NT2/D1 (cell line): Measurements from ENCODE around the gene FBRSL1.
A peak's percentile ranks its signal among the peaks of the same experiment; 100 is the strongest.

Experiments used
- DNase-seq: peaks from one replicate; pipeline ENCODE4 v3.0.0-alpha.2; 2011; ENCODE audit warnings: low read depth, low spot score
- H3K27me3 ChIP-seq: 2 replicates; pipeline ENCODE4 v1.6.0; 2011; ENCODE audit warnings: mild to moderate bottlenecking; ENCODE audit not compliant: insufficient read length, insufficient read depth
- H3K36me3 ChIP-seq: 2 replicates; pipeline ENCODE4 v1.6.1; 2011; ENCODE audit warnings: mild to moderate bottlenecking, low read length, mixed read lengths; ENCODE audit not compliant: insufficient read depth, insufficient read length
- H3K4me1 ChIP-seq: 2 replicates; pipeline ENCODE4 v1.5.1; 2011; ENCODE audit not compliant: insufficient read depth, insufficient read length
- H3K4me3 ChIP-seq: 2 replicates; pipeline ENCODE4 v1.5.1; 2011; ENCODE audit warnings: low read depth; ENCODE audit not compliant: insufficient read length
- H3K9ac ChIP-seq: 2 replicates; pipeline ENCODE4 v1.6.0; 2011; ENCODE audit warnings: low read depth; ENCODE audit not compliant: insufficient read length
- H3K9me3 ChIP-seq: 2 replicates; pipeline ENCODE4 v1.5.1; 2011; ENCODE audit warnings: mild to moderate bottlenecking, low read length; ENCODE audit not compliant: insufficient read depth
- SUZ12 ChIP-seq: IDR thresholded peaks from 2 replicates; pipeline ENCODE4 v1.6.1; 2011; ENCODE audit not compliant: insufficient read length, insufficient read depth; ENCODE audit errors: extremely low read depth
- YY1 ChIP-seq: IDR thresholded peaks from 2 replicates; pipeline ENCODE4 v1.6.1; 2011; ENCODE audit not compliant: insufficient read length, insufficient read depth
- ZNF274 ChIP-seq: IDR thresholded peaks from 2 replicates; pipeline ENCODE4 v1.6.1; 2011; ENCODE audit warnings: mild to moderate bottlenecking, low read depth, low read length

The FBRSL1 gene

DNA sequence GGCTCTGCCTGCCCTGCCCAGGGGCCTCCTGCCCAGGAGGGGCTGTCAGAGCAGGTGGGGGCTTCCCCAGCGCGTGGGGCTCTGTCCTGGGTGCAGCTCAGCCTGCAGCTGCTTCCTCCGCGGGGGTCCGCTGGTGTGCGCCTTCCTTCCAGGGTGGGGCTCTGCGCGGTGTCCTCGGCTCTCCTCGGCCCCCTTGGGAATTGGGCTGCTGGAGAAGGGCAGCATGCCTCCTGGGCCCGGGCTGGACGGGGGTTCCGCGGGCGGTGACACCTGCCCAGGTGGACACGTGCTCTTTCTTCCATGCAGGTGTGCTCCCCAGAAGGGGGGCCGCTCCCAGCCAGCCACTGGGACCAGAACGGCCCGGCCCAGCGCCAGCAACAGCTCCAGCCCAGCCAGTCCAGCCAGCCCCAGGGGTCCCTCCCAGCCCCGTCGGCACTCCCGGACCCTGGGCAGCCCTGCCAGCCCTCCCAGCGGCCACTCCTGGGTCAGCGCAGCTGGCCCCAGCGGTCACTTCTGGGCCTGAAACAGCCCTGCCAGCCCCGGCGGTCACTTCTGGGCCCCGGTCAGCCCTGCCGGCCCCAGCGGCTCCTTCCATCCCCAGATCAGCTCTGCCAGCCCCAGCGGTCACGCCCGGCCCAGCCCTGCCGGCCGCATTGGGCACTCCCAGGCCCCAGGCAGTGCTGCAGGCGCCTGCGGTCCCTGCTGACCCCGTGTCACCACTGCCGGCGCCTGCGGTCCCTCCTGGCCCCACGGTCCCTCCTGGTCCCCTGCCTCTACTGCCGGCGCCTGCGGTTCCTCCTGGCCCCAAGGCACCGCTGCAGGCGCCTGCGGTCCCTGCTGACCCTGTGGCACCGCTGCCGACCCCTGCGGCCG is 19.1 kb downstream of the FBRSL1 start:
- Histone ChIP-seq H3K27me3 (peaks cover 11% of the 10 kb centered on the region), H3K36me3 (peaks cover 29% of the 10 kb centered on the region), H3K9me3 (no peaks in the 10 kb centered on the region), H3K4me3 (no peak overlapping the region), H3K9ac (no peak overlapping the region), H3K4me1 (peaks cover 39% of the 10 kb centered on the region)
- no peak for DNase-seq
- TF ChIP-seq SUZ12: no peak
- TF ChIP-seq ZNF274: no peak
- no peak for TF ChIP-seq YY1

DNA sequence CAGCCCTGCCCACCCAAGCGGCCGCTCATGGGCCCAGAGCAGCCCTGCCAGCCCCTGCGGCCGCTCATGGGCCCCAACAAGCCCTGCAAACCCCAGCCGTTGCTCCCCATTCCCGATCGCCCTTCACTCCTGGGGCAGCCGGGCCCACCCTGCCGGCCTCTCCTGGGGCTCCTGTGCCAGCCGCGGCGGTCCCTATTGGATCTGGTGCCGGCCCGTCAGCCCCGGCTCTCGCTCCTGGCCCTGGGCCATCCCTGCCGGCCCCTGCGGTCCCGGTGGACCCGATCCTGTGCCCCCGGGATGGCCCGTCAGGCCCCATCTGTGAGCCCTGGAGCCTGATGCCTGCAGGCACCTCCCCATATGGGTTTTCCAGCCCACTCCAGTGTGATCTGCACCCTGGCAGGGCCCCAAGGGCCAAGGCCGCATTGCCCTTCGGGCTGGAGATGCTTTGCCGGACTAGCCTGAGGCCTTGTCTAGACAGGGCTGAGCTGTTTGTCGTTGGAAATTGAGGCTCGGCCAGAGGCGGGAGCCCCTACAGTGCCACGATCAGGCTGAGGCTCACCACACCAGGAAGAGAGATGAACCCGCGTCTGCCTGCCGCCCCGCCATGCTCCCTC is 20.3 kb downstream of the FBRSL1 start:
- TF ChIP-seq ZNF274 (no peak), SUZ12 (no peak), YY1 (no peak)
- Histone ChIP-seq H3K4me1 (peaks cover 33% of the 10 kb centered on the region), H3K36me3 (peaks cover 34% of the 10 kb centered on the region), H3K4me3 (no peak overlapping the region), H3K9me3 (no peaks in the 10 kb centered on the region), H3K9ac (peak overlapping the region; percentile 44), H3K27me3 (peaks cover 18% of the 10 kb centered on the region)
- no peak for DNase-seq

DNA sequence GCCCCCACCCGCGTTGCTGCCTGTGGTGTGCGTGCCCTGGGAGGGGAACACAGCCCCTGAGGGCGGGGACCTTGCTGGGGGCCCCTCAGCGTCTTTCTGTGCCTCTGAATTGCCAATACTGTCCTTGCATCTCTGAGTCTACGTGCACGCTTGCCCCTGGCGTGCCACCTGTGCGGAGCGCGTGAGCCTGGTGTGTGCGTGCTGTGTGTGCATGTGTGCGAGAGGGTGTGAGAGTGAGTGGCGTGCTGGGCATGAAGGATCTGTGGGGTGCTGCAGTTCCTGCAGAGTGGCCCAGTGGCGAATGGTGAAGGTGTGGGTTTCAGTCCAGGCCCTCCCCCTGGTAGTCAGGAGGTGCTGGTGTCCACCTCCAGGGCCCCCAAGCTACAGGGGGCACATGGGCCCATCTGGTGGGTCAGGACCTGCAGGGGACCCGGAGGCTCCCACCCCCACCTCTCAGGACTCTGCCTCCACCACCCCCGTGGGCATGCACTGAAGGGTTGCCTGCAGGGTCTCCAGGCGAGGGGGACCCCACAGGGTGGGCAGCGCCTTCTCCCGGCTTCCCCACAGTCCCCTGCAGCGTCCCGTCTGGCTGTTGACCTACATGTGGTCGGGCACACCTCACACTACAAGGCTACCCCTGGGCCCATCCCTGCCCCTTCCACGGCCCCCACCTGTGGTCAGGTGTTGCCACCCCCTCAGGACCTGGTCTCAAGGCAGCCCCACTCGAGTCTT is 21.0 kb downstream of the FBRSL1 start:
- H3K4me3 ChIP-seq: no peak overlapping the region
- no peak for TF ChIP-seq YY1
- TF ChIP-seq ZNF274: no peak
- TF ChIP-seq SUZ12: no peak
- H3K27me3 ChIP-seq: peaks cover 18% of the 10 kb centered on the region
- peaks cover 26% of the 10 kb centered on the region for H3K4me1 ChIP-seq
- peaks cover 34% of the 10 kb centered on the region for H3K36me3 ChIP-seq
- DNase-seq: no peak
- no peaks in the 10 kb centered on the region for H3K9me3 ChIP-seq
- no peak overlapping the region for H3K9ac ChIP-seq

DNA sequence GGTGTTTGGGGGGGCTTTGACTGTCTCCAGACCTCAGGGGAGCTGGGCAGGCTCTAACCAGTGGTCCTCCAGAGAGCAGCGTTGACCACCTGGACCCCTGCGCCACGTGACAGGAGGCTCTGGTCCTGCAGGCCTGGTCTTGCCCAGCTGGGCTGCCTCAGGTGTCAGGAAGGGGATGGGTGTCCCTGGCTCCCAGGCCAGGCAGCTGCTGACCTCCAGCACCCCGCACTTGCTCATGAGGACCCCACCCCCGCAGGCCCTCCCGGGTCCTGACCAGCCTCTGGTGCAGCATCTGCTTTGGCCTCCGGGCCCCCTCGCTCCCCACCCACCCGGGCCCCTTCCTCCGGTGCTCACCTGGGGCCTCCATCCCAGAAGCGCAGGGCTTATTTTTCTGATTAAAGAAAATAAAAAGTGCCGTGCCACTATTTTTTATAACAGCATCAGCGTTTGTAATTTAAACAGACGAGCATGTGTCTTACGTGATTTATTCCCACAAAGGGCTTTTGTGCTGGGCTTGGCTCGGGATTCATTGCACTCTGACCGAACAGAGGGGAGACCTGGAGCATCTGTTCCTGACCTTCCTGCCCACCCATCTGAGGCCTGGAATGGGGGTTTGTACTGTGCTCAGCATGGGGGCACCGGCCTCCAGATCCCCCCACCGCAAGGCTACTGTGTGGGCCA is 21.7 kb downstream of the FBRSL1 start:
- no peak for DNase-seq
- TF ChIP-seq YY1 (no peak), SUZ12 (no peak), ZNF274 (no peak)
- Histone ChIP-seq H3K4me1 (peaks cover 19% of the 10 kb centered on the region), H3K9me3 (no peaks in the 10 kb centered on the region), H3K27me3 (peaks cover 18% of the 10 kb centered on the region), H3K9ac (no peak overlapping the region), H3K36me3 (peaks cover 34% of the 10 kb centered on the region), H3K4me3 (no peak overlapping the region)

DNA sequence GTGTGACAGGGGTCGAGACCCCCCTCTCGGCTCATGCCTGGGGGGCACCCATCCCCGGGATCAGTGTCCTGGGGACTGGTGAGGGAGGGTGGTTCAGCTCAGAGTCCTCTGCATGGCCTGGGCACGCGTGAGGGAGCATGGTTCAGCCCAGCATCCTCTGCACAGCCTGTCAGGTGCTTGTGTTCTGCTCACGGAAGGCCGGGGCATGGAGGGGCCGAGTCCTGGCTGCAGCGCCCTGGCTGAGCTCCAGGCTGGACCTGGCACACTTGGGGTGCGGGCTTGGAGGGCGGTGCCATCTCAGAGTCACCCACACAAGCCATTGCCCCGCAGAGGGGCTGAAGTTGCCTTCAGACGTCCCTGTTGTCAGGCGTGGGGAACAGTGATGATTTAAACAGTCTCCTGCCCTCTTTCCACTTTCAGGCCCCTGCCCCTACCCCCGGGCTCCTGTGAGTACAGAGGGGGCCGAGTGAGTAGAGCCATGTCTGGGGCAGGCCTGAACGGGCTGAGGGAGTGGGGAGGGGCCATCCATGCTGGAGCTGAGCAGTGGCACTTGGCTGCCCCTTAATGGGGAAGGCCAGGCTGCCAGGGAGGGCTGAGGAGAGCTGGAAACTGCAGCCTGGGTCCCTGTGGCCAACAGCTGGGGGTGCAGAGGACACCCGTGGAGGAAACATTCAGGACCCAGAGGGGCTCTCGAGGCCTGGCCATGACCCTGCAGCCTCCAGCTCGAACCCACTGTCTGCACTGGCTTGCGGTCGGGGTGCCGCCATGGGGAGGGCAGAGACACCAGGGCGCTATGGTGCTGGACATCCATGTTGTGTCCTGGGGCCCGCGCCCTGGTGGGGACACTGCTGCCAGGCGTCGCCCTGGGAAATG is 22.5 kb downstream of the FBRSL1 start:
- Histone ChIP-seq H3K36me3 (peaks cover 34% of the 10 kb centered on the region), H3K4me1 (peaks cover 16% of the 10 kb centered on the region), H3K27me3 (peaks cover 21% of the 10 kb centered on the region), H3K9me3 (no peaks in the 10 kb centered on the region; the same call in 1 of the 2 replicates), H3K4me3 (no peak overlapping the region), H3K9ac (no peak overlapping the region)
- TF ChIP-seq SUZ12 (no peak), YY1 (no peak), ZNF274 (no peak)
- no peak for DNase-seq

DNA sequence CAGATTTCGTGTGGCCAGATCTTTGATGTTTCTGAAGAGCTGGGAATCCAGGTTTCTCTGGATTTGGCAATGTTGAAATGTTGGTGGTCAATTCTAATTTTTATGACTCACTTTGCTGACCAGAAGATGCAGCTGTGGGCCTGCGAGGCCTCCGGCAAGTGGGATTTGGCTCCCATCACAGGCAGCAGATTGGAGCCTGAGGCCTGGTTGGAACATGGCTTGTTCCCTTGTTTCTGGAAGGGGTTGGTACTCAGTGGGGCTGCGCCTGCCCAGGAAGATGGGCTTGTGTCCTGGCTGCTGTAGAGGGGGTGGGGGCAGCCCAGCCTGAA is 23.1 kb downstream of the FBRSL1 start:
- peaks cover 5% of the 10 kb centered on the region for H3K9me3 ChIP-seq
- DNase-seq: no peak
- H3K4me1 ChIP-seq: peaks cover 12% of the 10 kb centered on the region

More for the DNA sequence above, 23.1 kb downstream of the FBRSL1 start:
- no peak for TF ChIP-seq YY1
- TF ChIP-seq SUZ12: no peak
- no peak for TF ChIP-seq ZNF274
- H3K4me3 ChIP-seq: no peak overlapping the region
- H3K36me3 ChIP-seq: peaks cover 35% of the 10 kb centered on the region
- H3K27me3 ChIP-seq: peaks cover 21% of the 10 kb centered on the region
- no peak overlapping the region for H3K9ac ChIP-seq
